Measurements from ENCODE around the gene MAGI1.

DNA sequence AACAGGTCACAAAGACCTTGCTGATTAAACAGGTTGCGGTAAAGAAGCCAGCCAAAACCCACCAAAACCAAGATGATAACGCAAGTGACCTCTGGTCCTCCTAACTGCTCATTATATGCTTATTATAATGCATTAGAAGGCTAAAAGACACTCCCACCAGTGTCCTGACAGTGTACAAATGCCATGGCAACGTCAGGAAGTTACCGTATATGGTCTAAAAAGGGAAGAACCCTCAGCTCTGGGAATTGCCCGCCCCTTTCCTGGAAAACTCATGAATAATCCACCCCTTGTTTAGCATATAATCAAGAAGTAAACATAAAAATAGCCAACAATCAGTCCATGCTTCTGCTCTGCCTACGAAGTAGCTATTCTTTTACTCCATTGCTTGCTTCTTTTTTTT lies 108.1 kb downstream of the MAGI1 start:
- TF ChIP-seq, protein P1, sequence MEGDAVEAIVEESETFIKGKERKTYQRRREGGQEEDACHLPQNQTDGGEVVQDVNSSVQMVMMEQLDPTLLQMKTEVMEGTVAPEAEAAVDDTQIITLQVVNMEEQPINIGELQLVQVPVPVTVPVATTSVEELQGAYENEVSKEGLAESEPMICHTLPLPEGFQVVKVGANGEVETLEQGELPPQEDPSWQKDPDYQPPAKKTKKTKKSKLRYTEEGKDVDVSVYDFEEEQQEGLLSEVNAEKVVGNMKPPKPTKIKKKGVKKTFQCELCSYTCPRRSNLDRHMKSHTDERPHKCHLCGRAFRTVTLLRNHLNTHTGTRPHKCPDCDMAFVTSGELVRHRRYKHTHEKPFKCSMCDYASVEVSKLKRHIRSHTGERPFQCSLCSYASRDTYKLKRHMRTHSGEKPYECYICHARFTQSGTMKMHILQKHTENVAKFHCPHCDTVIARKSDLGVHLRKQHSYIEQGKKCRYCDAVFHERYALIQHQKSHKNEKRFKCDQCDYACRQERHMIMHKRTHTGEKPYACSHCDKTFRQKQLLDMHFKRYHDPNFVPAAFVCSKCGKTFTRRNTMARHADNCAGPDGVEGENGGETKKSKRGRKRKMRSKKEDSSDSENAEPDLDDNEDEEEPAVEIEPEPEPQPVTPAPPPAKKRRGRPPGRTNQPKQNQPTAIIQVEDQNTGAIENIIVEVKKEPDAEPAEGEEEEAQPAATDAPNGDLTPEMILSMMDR (IDR thresholded peaks at IDR 0.05; ENCODE audit: insufficient read depth, low read length, poor library complexity, severe bottlenecking): no peak
- no peak for TF ChIP-seq EZH2phosphoT487 (conservative IDR thresholded peaks at IDR 0.05; ENCODE audit: low read length)
